Heart right ventricle (tissue), 16 donors: Measurements from ENCODE around the gene GALNT14. TPM values are rescaled to one million over a fixed set of nuclear protein-coding genes. Genes with fewer than 3 reads are reported as not detected.

Experiments
- ATAC-seq, 8 donors: fragments of 200-7000 bp; cut with Tn5 transposase; one replicate each; pipeline ENCODE4 v1.9.1; 2020; ENCODE audit warnings: mild to moderate bottlenecking in 8 of 8, moderate library complexity in 8 of 8, moderate number of reproducible peaks in 1 of 8
- DNase-seq, 2 donors: peaks; one replicate each; pipeline ENCODE4 v3.0.0-alpha.2; 2020
- H3K27ac ChIP-seq, 10 donors: fragments of 200-600 bp; sonication (generic) in 2 of 10; one replicate each; pipeline versions ENCODE4 v1.5.0 to v1.8.0; 2020 to 2022; ENCODE audit warnings: mild to moderate bottlenecking in 3 of 10
- H3K27me3 ChIP-seq, 7 donors: fragments of 200-600 bp; one replicate each; pipeline ENCODE4 v1.8.0; 2021 to 2022; ENCODE audit warnings: mild to moderate bottlenecking in 2 of 7
- H3K36me3 ChIP-seq, 9 donors: fragments of 200-600 bp; sonication (generic) in 1 of 9; one replicate each; pipeline versions ENCODE4 v1.5.0 to v1.8.0; 2020 to 2022; ENCODE audit warnings: mild to moderate bottlenecking in 2 of 9
- H3K4me1 ChIP-seq, 9 donors: fragments of 200-600 bp; sonication (generic) in 1 of 9; one replicate each; pipeline versions ENCODE4 v1.5.0 to v1.8.0; 2020 to 2022; ENCODE audit warnings: mild to moderate bottlenecking in 4 of 9
- H3K4me3 ChIP-seq, 10 donors: fragments of 200-600 bp; sonication (generic) in 2 of 10; one replicate each; pipeline versions ENCODE4 v1.5.0 to v1.8.0; 2020 to 2022; ENCODE audit warnings: mild to moderate bottlenecking in 7 of 10, moderate library complexity in 2 of 10
- H3K9me3 ChIP-seq, 11 donors: fragments of 200-600 bp in 10 of 11; sonication (generic) in 2 of 11; one replicate each; pipeline versions ENCODE4 v1.5.0 to v1.8.0; 2013 to 2022; ENCODE audit warnings: mild to moderate bottlenecking in 2 of 11, control low read depth in 1 of 11, moderate library complexity in 1 of 11
- WGBS, 2 donors: extraction: QIAGEN DNeasy Blood & Tissue Kit; methylation state at CpG; one replicate each; pipeline ENCODE4 v1.1.7; 2013; ENCODE audit warnings: inconsistent platforms in 1 of 2; 5-methylcytosine and 5-hydroxymethylcytosine counted together
- intact Hi-C, 10 donors: fragments of 100-400 bp; cut with DNase I; formaldehyde crosslinking; loops; one replicate each; pipeline versions ENCODE4 v1.11.1 to v1.14.2; 2022
- polyA plus RNA-seq, 2 donors: library from polyadenylated mRNA; stranded (reverse); fragments of 200-250 nt; gene quantifications; one replicate each; pipeline ENCODE4 v1.2.3, GENCODE V29; 2013
- total RNA-seq, 10 donors: library from RNA; stranded (reverse); fragmentation: NEBNext Ultra II Directional in 3 of 10; extraction: Animal tissue kit (Norgen Biotek cat#: 25700) in 3 of 10; gene quantifications; one replicate each; pipeline versions ENCODE4 v1.2.1 to v1.2.4, GENCODE V29; 2021 to 2023
- TF ChIP-seq, protein P1 (sequence below), 9 donors: fragments of 200-600 bp; sonication (generic) in 2 of 9; IDR thresholded peaks; one replicate each; pipeline versions ENCODE4 v1.5.0 to v1.8.0; 2021 to 2022; ENCODE audit warnings: antibody characterized with exemption in 9 of 9, mild to moderate bottlenecking in 5 of 9, moderate library complexity in 1 of 9
- donor health status: Arrhythmogenic right ventricular cardiomyopathy.
- donor health status: ischemic (EF 13 %, LVEDD 7.1; RV severe dilation, severe dysfunction).
- donor health status: healthy with polysubstance abuse.
- donor health status: DM: no; HTN: yes; CAD: no.
- donor health status: DM: no; HTN: no; CAD: no.
- donor health status: ischemic (EF 25% LVEDD 6.9; RV normal size, moderate dysfunction).
- donor health status: ischemic (EF 25% LVEDD 5.7; RV mildly dilated, moderate dysfunction).
- donor health status: healthy.
- donor health status: DM: yes; HTN: yes; CAD: no.
- donor health status: Ischemic cardiomyopathy.
- donor health status: ischemic (EF 35%, LVEDD 5.7; RV mildly dilated, moderate dysfunction).
- donor health status: nonischemic (EF 11% LVEDD 7.7; RV severe dilation, severe dysfunction).
- donor health status: DM: yes; HTN: yes; CAD: no.
- donor health status: PGD.
- donor health status: ischemic (EF 29% LVEDD 5.4; RV normal size, mild dysfunction).
- donor health status: nonischemic (EF 23%, LVEDD 6.1; RV moderate dilation, normal function).

The GALNT14 gene
- total and polyA plus RNA-seq, 12 donors, result 0.17 to 1.4 (median 0.63) TPM; not detected in 2

DNA sequence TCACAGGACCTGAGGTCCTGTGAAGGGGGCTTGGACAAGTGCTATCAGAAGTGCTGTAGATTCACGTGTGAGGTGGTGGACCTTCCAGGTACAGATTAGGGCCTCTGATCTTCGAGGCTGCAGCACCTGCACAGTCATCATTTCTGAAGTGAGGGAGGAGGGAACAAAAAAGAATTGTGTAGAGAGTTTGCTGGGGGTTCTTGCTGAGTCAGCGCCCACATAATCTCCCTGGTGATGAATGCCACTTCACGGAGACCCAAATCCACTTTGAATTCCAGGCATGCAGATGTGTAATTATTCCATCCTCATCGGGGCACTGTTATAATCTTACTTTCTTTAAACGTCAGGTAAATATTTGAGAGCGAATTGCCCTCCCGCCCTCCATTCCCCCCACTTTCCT is 202.4 kb downstream of the GALNT14 start:
- Histone ChIP-seq H3K27me3 (no peaks in the 10 kb centered on the region), H3K27ac (no peak overlapping the region), H3K4me3 (no peak overlapping the region), H3K9me3 (no peaks in the 10 kb centered on the region), H3K4me1 (peaks cover 0 to 4% (median 0%) of the 10 kb centered on the region in 9 donors), H3K36me3 (no peaks in the 10 kb centered on the region)
- TF ChIP-seq, protein P1, sequence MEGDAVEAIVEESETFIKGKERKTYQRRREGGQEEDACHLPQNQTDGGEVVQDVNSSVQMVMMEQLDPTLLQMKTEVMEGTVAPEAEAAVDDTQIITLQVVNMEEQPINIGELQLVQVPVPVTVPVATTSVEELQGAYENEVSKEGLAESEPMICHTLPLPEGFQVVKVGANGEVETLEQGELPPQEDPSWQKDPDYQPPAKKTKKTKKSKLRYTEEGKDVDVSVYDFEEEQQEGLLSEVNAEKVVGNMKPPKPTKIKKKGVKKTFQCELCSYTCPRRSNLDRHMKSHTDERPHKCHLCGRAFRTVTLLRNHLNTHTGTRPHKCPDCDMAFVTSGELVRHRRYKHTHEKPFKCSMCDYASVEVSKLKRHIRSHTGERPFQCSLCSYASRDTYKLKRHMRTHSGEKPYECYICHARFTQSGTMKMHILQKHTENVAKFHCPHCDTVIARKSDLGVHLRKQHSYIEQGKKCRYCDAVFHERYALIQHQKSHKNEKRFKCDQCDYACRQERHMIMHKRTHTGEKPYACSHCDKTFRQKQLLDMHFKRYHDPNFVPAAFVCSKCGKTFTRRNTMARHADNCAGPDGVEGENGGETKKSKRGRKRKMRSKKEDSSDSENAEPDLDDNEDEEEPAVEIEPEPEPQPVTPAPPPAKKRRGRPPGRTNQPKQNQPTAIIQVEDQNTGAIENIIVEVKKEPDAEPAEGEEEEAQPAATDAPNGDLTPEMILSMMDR (IDR thresholded peaks at IDR 0.05), result no peak
- intact Hi-C loops, result no loop called here
- 79 to 80% methylated on average over 8 of the region's 8 CpGs for WGBS, 2 donors
- no peak for DNase-seq
- ATAC-seq, result no peak

DNA sequence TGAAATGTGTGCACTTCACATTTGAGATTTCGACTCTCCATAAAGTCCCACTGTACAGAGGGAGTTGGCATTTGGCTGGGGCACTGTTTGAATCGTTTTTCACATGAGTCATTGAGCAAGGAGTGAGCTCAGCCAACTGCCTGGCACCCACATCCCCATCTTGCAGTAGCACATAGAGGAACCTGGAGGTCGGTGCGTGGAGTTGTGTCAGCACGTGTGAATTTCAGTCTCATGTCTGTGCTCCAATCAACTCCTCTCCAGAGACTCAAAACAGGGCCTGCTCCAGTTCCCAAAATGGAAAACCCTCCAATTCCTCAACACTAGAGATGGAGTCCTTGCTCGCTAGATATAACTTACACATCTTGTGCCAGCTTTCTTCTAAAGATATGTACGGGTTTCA is 204.2 kb downstream of the GALNT14 start:
- DNase-seq, result no peak
- TF ChIP-seq, protein P1 (IDR thresholded peaks at IDR 0.05), result no peak
- WGBS, 2 donors, result 82 to 83% methylated on average over 7 of the region's 7 CpGs

DNA sequence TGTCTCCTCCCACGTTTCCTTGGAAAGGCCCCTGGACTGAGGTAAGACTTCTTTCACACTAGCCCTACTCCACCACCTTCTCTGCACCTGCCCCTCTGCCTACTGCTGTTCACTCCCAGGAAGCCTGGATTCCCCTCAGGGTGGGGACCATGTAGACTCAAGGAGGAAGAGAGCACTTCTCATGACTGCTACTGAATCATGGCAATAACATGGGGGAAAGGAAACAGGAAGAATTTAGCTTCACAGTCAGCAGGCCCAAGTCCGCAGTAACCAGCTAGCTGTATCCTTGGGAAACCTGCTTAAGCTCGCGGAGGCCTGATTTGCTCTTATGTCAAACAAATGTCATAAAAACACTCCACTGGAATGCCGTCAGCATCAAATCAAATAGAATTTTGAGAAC is 204.7 kb downstream of the GALNT14 start:
- H3K27me3 ChIP-seq, result no peaks in the 10 kb centered on the region
- H3K27ac ChIP-seq, result no peak overlapping the region
- H3K4me1 ChIP-seq, result peaks cover 0 to under 1% (median 0%) of the 10 kb centered on the region in 9 donors
- no peak for ATAC-seq
- DNase-seq, result no peak
- no peak overlapping the region for H3K4me3 ChIP-seq
- TF ChIP-seq, protein P1 (IDR thresholded peaks at IDR 0.05), result no peak
- 77% methylated on average over 5 of the region's 5 CpGs for WGBS, 2 donors
- no peaks in the 10 kb centered on the region for H3K9me3 ChIP-seq
- H3K36me3 ChIP-seq, result no peaks in the 10 kb centered on the region
- intact Hi-C loops, result no loop called here

More for the DNA sequence above, 204.2 kb downstream of the GALNT14 start:
- H3K4me1 ChIP-seq, result peaks cover 0 to 4% (median 0%) of the 10 kb centered on the region in 9 donors
- H3K27me3 ChIP-seq, result no peaks in the 10 kb centered on the region
- ATAC-seq, result no peak
- intact Hi-C loops, result no loop called here
- H3K27ac ChIP-seq, result no peak overlapping the region
- no peaks in the 10 kb centered on the region for H3K36me3 ChIP-seq
- no peak overlapping the region for H3K4me3 ChIP-seq
- no peaks in the 10 kb centered on the region for H3K9me3 ChIP-seq

- Histone ChIP-seq H3K27ac (no peak overlapping the region), H3K27me3 (no peaks in the 10 kb centered on the region), H3K4me1 (no peaks in the 10 kb centered on the region), H3K36me3 (no peaks in the 10 kb centered on the region), H3K4me3 (no peak overlapping the region), H3K9me3 (no peaks in the 10 kb centered on the region)
- intact Hi-C loops, result no loop called here
- 77 to 79% methylated on average over 3 of the region's 3 CpGs for WGBS, 2 donors
- ATAC-seq (no peak), DNase-seq (no peak)
- TF ChIP-seq, protein P1 (IDR thresholded peaks at IDR 0.05), result no peak
Observed at GRCh38 chr2:30932870-30933269, 205.4 kb downstream of the GALNT14 start.
